ENCODE data around the gene ZBTB7C. TPM values are rescaled to one million over a fixed set of nuclear protein-coding genes. Genes with fewer than 3 reads are reported as not detected.

Gene ZBTB7C
- total RNA-seq, 2 donors from 2014 or later, result 1.3 to 2.3 TPM

GRCh38 chr18:48388478-48388877 is 20.7 kb downstream of the ZBTB7C start:
- DNase-seq (no peak), ATAC-seq (no peak)
- no peaks in the 10 kb centered on the region for H3K27me3 ChIP-seq
- H3K4me1 ChIP-seq, result no peaks in the 10 kb centered on the region
- no peak overlapping the region for H3K4me3 ChIP-seq
- no peaks in the 10 kb centered on the region for H3K36me3 ChIP-seq (replicated peaks in 1 of 2; ENCODE audit: insufficient read depth in 1 of 2, low read depth in 2 of 2)
- TF ChIP-seq CTCF (IDR thresholded peaks at IDR 0.05) (no peak), POLR2A (IDR thresholded peaks at IDR 0.05) (no peak)
- H3K27ac ChIP-seq, result no peak overlapping the region
- intact Hi-C loops (cut with DNase I), result no loop called here
- no peaks in the 10 kb centered on the region for H3K9me3 ChIP-seq
- WGBS, 2 donors, result 64 to 79% methylated on average over 4 of the region's 4 CpGs

- WGBS, 2 donors, result 25 to 67% methylated on average over 1 of the region's 1 CpG
- intact Hi-C loops (cut with DNase I), result no loop called here
These were observed 21.9 kb downstream of the ZBTB7C start for GRCh38 chr18:48387300-48387699.

GRCh38 chr18:48385596-48385995 is 23.6 kb downstream of the ZBTB7C start:
- Histone ChIP-seq H3K9me3 (no peaks in the 10 kb centered on the region), H3K4me3 (no peak overlapping the region), H3K36me3 (replicated peaks in 1 of 2; ENCODE audit: insufficient read depth in 1 of 2, low read depth in 2 of 2) (no peaks in the 10 kb centered on the region), H3K27ac (no peak overlapping the region), H3K4me1 (no peaks in the 10 kb centered on the region), H3K27me3 (no peaks in the 10 kb centered on the region)
- DNase-seq (no peak), ATAC-seq (no peak)
- WGBS, 2 donors, result 60 to 72% methylated on average over 12 of the region's 12 CpGs
- intact Hi-C loops (cut with DNase I), result no loop called here
- TF ChIP-seq POLR2A (IDR thresholded peaks at IDR 0.05) (no peak), CTCF (IDR thresholded peaks at IDR 0.05) (no peak)

More at GRCh38 chr18:48387300-48387699, 21.9 kb downstream of the ZBTB7C start:
- no peak for DNase-seq
- Histone ChIP-seq H3K4me1 (no peaks in the 10 kb centered on the region), H3K4me3 (no peak overlapping the region), H3K27me3 (no peaks in the 10 kb centered on the region), H3K9me3 (no peaks in the 10 kb centered on the region), H3K36me3 (replicated peaks in 1 of 2; ENCODE audit: insufficient read depth in 1 of 2, low read depth in 2 of 2) (no peaks in the 10 kb centered on the region), H3K27ac (no peak overlapping the region)
- ATAC-seq, result no peak
- TF ChIP-seq POLR2A (IDR thresholded peaks at IDR 0.05) (no peak), CTCF (IDR thresholded peaks at IDR 0.05) (no peak)

GRCh38 chr18:48376934-48377333 is 32.2 kb downstream of the ZBTB7C start:
- Histone ChIP-seq H3K4me3 (no peak overlapping the region), H3K27me3 (no peaks in the 10 kb centered on the region), H3K36me3 (replicated peaks in 1 of 2; ENCODE audit: insufficient read depth in 1 of 2, low read depth in 2 of 2) (no peaks in the 10 kb centered on the region), H3K4me1 (no peaks in the 10 kb centered on the region), H3K27ac (no peak overlapping the region), H3K9me3 (no peaks in the 10 kb centered on the region)
- no peak for ATAC-seq
- 65 to 88% methylated on average over 2 to 3 of the region's 3 CpGs for WGBS, 2 donors
- TF ChIP-seq POLR2A (IDR thresholded peaks at IDR 0.05), result no peak
- TF ChIP-seq CTCF (IDR thresholded peaks at IDR 0.05), result no peak
- intact Hi-C loops (cut with DNase I), result no loop called here
- no peak for DNase-seq

GRCh38 chr18:48376406-48376805 is 32.8 kb downstream of the ZBTB7C start:
- H3K4me3 ChIP-seq, result no peak overlapping the region
- no peaks in the 10 kb centered on the region for H3K36me3 ChIP-seq (replicated peaks in 1 of 2; ENCODE audit: insufficient read depth in 1 of 2, low read depth in 2 of 2)
- no peak overlapping the region for H3K27ac ChIP-seq
- TF ChIP-seq POLR2A (IDR thresholded peaks at IDR 0.05), result no peak
- TF ChIP-seq CTCF (IDR thresholded peaks at IDR 0.05), result no peak
- no peaks in the 10 kb centered on the region for H3K4me1 ChIP-seq
- H3K27me3 ChIP-seq, result no peaks in the 10 kb centered on the region
- DNase-seq, result no peak
- intact Hi-C loops (cut with DNase I), result no loop called here
- no peaks in the 10 kb centered on the region for H3K9me3 ChIP-seq
- no peak for ATAC-seq
- WGBS, 2 donors, result 67 to 71% methylated on average over 5 to 6 of the region's 6 CpGs

All from body of pancreas (tissue), 4 donors.